ENCODE results near the gene KRTAP10-2. TPM values are rescaled to one million over a fixed set of nuclear protein-coding genes. Genes with fewer than 3 reads are reported as not detected.

Gene KRTAP10-2
- total RNA-seq, 1 donor from 2014 or later = not detected

- TF ChIP-seq CTCF (IDR thresholded peaks at IDR 0.05) = no peak
- ChIA-PET POLR2A (interaction anchor here (0.5 kb wide), 1 partner anchor 42 kb away, joined by 3 read pairs; no protein-coding TSS in a partner anchor), CTCF (no interaction called here)
- Mint-ChIP-seq H3K4me1 (no peaks in the 10 kb centered on the region), H3K27me3 (peaks cover 9% of the 10 kb centered on the region), H3K36me3 (ENCODE audit: low read depth) (no peaks in the 10 kb centered on the region), H3K27ac (no peak overlapping the region), H3K4me3 (no peak overlapping the region), H3K9me3 (peaks cover 3% of the 10 kb centered on the region)
- ATAC-seq (ENCODE audit: low read depth) (no peak), DNase-seq (no peak)
- intact Hi-C loops (cut with micrococcal nuclease) = no loop called here
Measured at GRCh38 chr21:44530903-44531605, 20.3 kb downstream of the KRTAP10-2 start.

- ChIA-PET POLR2A (no interaction called here), CTCF (no interaction called here)
- no peaks in the 10 kb centered on the region for H3K36me3 Mint-ChIP-seq (ENCODE audit: low read depth)
- H3K27ac Mint-ChIP-seq = no peak overlapping the region
- peaks cover 3% of the 10 kb centered on the region for H3K9me3 Mint-ChIP-seq
- no peak overlapping the region for H3K4me3 Mint-ChIP-seq
- H3K4me1 Mint-ChIP-seq = no peaks in the 10 kb centered on the region
- no peak for ATAC-seq (ENCODE audit: low read depth)
- intact Hi-C loops (cut with micrococcal nuclease) = no loop called here
- H3K27me3 Mint-ChIP-seq = peaks cover 9% of the 10 kb centered on the region
- TF ChIP-seq CTCF (IDR thresholded peaks at IDR 0.05) = no peak
- DNase-seq = no peak
Measured at GRCh38 chr21:44530221-44530902, 20.9 kb downstream of the KRTAP10-2 start.

DNA sequence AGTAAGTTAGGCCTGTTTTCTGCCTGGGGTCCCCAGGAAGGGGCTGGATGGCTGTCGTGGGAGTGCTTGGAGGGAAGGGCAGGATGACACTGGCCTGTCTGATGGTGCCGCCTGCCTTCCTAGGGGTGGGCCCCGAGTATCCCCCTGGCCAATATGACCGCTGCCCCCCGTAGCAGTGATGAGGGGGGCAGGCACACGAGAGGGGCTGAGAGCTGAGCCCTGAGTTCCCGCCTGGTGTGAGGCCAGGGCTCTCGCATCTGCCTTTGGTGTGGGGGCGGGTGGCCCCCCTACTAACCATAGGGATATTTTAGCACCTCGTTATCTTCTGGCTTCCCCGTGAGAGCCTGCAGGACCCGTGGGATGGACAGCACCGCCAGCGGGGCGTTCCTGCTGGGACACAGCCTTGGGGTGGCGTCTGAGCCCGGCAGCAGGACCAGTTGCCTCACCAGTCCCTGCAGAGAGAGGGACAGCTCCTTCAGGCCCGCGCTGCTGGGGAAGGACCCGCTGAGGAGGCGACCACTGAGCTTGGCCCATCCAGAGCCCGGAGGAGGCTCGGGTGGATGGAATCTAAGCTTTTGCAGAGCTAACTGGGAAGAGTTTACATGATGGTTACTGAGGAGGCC lies 21.7 kb downstream of the KRTAP10-2 start:
- H3K9me3 Mint-ChIP-seq = peaks cover 2% of the 10 kb centered on the region
- ChIA-PET CTCF (no interaction called here), POLR2A (no interaction called here)
- DNase-seq (peak; percentile 7), ATAC-seq (ENCODE audit: low read depth) (no peak)
- intact Hi-C loops (cut with micrococcal nuclease) = no loop called here
- no peak for TF ChIP-seq CTCF (IDR thresholded peaks at IDR 0.05)
- H3K36me3 Mint-ChIP-seq (ENCODE audit: low read depth) = no peaks in the 10 kb centered on the region
- no peak overlapping the region for H3K27ac Mint-ChIP-seq
- no peak overlapping the region for H3K4me3 Mint-ChIP-seq
- H3K27me3 Mint-ChIP-seq = peaks cover 9% of the 10 kb centered on the region
- no peaks in the 10 kb centered on the region for H3K4me1 Mint-ChIP-seq

- no peaks in the 10 kb centered on the region for H3K9me3 Mint-ChIP-seq
- H3K27ac Mint-ChIP-seq = no peak overlapping the region
- DNase-seq = peak; percentile 9
- peaks cover 9% of the 10 kb centered on the region for H3K27me3 Mint-ChIP-seq
- TF ChIP-seq CTCF (IDR thresholded peaks at IDR 0.05) = no peak
- POLR2A ChIA-PET = no interaction called here
- H3K4me3 Mint-ChIP-seq = no peak overlapping the region
- intact Hi-C loops (cut with micrococcal nuclease) = no loop called here
- ATAC-seq (ENCODE audit: low read depth) = no peak
- H3K4me1 Mint-ChIP-seq = no peaks in the 10 kb centered on the region
- CTCF ChIA-PET = no interaction called here
- H3K36me3 Mint-ChIP-seq (ENCODE audit: low read depth) = no peaks in the 10 kb centered on the region
Measured at GRCh38 chr21:44529011-44529421, 22.3 kb downstream of the KRTAP10-2 start.

DNA sequence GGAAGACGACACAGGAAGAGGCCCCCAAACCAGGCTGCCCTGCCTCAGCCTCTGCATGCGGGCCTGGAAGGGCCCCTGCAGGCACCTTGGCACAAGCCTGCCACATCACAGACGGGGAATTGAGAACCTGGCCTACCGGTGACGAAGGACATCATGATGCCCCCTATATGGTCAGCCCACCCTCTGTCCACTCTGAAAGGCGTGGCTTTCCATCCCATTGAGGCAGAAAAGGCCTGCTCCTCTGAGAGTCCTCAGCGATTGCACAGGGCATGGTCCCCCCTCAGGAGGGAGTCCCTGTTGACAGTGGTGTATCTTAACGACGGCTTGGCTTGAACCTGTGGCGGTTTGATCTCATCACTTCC lies 22.7 kb downstream of the KRTAP10-2 start:
- no peaks in the 10 kb centered on the region for H3K9me3 Mint-ChIP-seq
- no peaks in the 10 kb centered on the region for H3K36me3 Mint-ChIP-seq (ENCODE audit: low read depth)
- no peak for TF ChIP-seq CTCF (IDR thresholded peaks at IDR 0.05)
- H3K27ac Mint-ChIP-seq = no peak overlapping the region
- H3K4me3 Mint-ChIP-seq = no peak overlapping the region
- no peak for DNase-seq
- ChIA-PET CTCF (no interaction called here), POLR2A (no interaction called here)
- no peaks in the 10 kb centered on the region for H3K4me1 Mint-ChIP-seq
- H3K27me3 Mint-ChIP-seq = peaks cover 9% of the 10 kb centered on the region
- no peak for ATAC-seq (ENCODE audit: low read depth)
- intact Hi-C loops (cut with micrococcal nuclease) = no loop called here
